MCF 10A (cell line): ENCODE measurements around the gene VCPKMT. TPM values are rescaled to one million over a fixed set of nuclear protein-coding genes. Genes with fewer than 3 reads are reported as not detected.

Experiments used
- BruUV-seq: library from RNA; stranded (reverse); fragments of 400-500 nt; replicated peaks from 2 replicates; lab custom pipeline; 2021; lab: Mats Ljungman, UMichigan
- CTCF ChIA-PET: fragments of 300-600 bp; sonication (Branson Sonifier 250); formaldehyde crosslinking; extraction: SDS; loops from one replicate; lab custom pipeline; 2021; ENCODE audit warnings: antibody characterized with exemption, inconsistent platforms; lab: Yijun Ruan, JAX
- POLR2A ChIA-PET: fragments of 300-600, 350-650 bp; sonication (Branson Sonifier 250); formaldehyde crosslinking; extraction: SDS; loops from one replicate; lab custom pipeline; 2020; ENCODE audit warnings: antibody characterized with exemption, inconsistent platforms; lab: Yijun Ruan, JAX
- DNase-seq: peaks from one replicate; pipeline ENCODE4 v3.0.0-alpha.2; 2018; ENCODE audit not compliant: unreplicated experiment
- H3K27ac Mint-ChIP-seq: one replicate; pipeline ENCODE4 v1.8.0; 2022; ENCODE audit warnings: mild to moderate bottlenecking, low read depth, mixed read lengths; ENCODE audit not compliant: unreplicated experiment
- H3K27me3 Mint-ChIP-seq: one replicate; pipeline ENCODE4 v1.8.0; 2022; ENCODE audit warnings: mixed read lengths; ENCODE audit not compliant: insufficient read depth, unreplicated experiment
- H3K36me3 Mint-ChIP-seq: one replicate; pipeline ENCODE4 v1.8.0; 2022; ENCODE audit warnings: mild to moderate bottlenecking, moderate library complexity, mixed read lengths; ENCODE audit not compliant: insufficient read depth, unreplicated experiment
- H3K4me1 Mint-ChIP-seq: one replicate; pipeline ENCODE4 v1.8.0; 2022; ENCODE audit warnings: mixed read lengths; ENCODE audit not compliant: insufficient read depth, unreplicated experiment
- H3K4me3 Mint-ChIP-seq: one replicate; pipeline ENCODE4 v1.8.0; 2022; ENCODE audit warnings: mild to moderate bottlenecking, moderate library complexity, mixed read lengths; ENCODE audit not compliant: unreplicated experiment
- H3K9me3 Mint-ChIP-seq: one replicate; pipeline ENCODE4 v1.8.0; 2022; ENCODE audit warnings: mixed read lengths; ENCODE audit not compliant: unreplicated experiment
- intact Hi-C: fragments of 100-400 bp; cut with micrococcal nuclease; formaldehyde crosslinking; loops from 2 replicates; pipeline ENCODE4 v1.14.1; 2022
- total RNA-seq: library from RNA; stranded (reverse); gene quantifications from 2 replicates; pipeline ENCODE4 v1.2.3, GENCODE V29; 2022
- TF ChIP-seq, protein P1 (sequence below): fragments of 200-600 bp; IDR thresholded peaks from one replicate; pipeline ENCODE4 v1.8.0; 2022; ENCODE audit warnings: antibody characterized with exemption, mild to moderate bottlenecking; ENCODE audit not compliant: unreplicated experiment

VCPKMT gene
- total RNA-seq, 1 experiment from 2014 or later, result 7.2 TPM

DNA sequence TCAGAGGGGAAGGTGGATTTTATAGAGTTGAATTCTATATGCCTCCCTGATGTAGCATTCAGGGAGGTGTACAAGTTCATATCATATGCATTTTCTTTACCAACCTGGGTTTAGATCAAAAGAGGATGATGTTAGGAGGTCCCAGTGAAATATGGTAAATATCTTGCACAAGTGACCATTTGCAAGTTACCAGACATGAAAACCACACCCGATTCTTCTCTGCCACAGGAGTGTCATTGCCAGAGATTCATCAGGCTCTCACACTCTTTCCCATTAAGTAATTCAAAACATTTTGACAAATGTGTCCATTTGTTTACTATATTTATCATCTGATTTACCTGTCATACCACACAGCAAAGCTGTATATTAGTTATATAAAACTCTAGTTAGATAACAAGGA is 44.0 kb downstream of the VCPKMT start:
- POLR2A ChIA-PET, result interaction anchor here (1.2 to 1.6 kb wide), 2 partner anchors 10 to 121 kb away, joined by 3 to 5 read pairs; no protein-coding TSS in a partner anchor
- intact Hi-C loops, result no loop called here
- peaks cover 6% of the 10 kb centered on the region for H3K36me3 Mint-ChIP-seq

DNA sequence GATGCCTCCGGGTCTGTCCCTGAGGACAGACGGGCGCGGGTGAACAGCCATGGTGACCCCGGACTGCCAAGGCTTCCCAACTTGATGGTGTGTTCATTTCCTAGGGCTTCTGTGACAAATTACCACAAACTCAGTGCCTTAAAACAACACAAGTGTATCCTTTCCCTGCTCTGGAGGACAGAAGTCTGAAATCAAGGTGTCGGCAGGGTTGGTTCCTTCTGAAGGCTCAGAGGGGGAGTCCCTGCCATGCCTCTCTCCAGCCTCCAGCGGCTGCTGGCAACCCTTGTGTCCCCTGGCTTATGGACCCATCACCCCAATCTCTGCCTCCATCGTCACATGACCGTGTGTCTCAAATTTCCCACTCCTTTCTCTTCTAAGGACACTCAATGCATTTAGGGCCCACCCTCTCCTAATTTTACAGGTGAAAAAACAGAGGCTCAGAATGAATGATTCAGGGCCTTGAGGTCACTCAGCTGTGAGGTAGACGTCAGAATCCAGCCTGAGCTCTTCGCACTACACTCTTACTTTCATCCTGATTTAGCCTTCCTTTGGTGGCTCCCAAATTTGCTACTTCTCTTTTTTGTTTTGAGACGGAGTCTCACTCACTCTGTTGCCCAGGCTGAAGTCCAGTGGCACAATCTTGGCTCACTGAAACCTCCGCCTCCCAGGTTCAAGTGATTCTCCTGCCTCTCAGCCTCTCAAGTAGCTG is 45.4 kb downstream of the VCPKMT start:
- ChIA-PET POLR2A (interaction anchor here (0.6 to 1.6 kb wide), 5 partner anchors 9 to 120 kb away, joined by 3 to 4 read pairs (median 3); no protein-coding TSS in a partner anchor), CTCF (no interaction called here)
- H3K9me3 Mint-ChIP-seq, result no peaks in the 10 kb centered on the region
- no peak overlapping the region for H3K27ac Mint-ChIP-seq
- TF ChIP-seq, protein P1, sequence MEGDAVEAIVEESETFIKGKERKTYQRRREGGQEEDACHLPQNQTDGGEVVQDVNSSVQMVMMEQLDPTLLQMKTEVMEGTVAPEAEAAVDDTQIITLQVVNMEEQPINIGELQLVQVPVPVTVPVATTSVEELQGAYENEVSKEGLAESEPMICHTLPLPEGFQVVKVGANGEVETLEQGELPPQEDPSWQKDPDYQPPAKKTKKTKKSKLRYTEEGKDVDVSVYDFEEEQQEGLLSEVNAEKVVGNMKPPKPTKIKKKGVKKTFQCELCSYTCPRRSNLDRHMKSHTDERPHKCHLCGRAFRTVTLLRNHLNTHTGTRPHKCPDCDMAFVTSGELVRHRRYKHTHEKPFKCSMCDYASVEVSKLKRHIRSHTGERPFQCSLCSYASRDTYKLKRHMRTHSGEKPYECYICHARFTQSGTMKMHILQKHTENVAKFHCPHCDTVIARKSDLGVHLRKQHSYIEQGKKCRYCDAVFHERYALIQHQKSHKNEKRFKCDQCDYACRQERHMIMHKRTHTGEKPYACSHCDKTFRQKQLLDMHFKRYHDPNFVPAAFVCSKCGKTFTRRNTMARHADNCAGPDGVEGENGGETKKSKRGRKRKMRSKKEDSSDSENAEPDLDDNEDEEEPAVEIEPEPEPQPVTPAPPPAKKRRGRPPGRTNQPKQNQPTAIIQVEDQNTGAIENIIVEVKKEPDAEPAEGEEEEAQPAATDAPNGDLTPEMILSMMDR, result no peak
- H3K27me3 Mint-ChIP-seq, result no peaks in the 10 kb centered on the region
- DNase-seq, result no peak
- BruUV-seq, result no TSS peak
- H3K4me3 Mint-ChIP-seq, result no peak overlapping the region
- peaks cover 13% of the 10 kb centered on the region for H3K4me1 Mint-ChIP-seq
- intact Hi-C loops, result no loop called here
- H3K36me3 Mint-ChIP-seq, result peaks cover 4% of the 10 kb centered on the region

More for the DNA sequence above, 44.0 kb downstream of the VCPKMT start:
- H3K27ac Mint-ChIP-seq, result no peak overlapping the region
- DNase-seq, result no peak
- no peak overlapping the region for H3K4me3 Mint-ChIP-seq
- CTCF ChIA-PET, result interaction anchor here (1.3 kb wide), 1 partner anchor 10 kb away, joined by 3 read pairs; no protein-coding TSS in a partner anchor
- no TSS peak for BruUV-seq
- no peaks in the 10 kb centered on the region for H3K9me3 Mint-ChIP-seq
- TF ChIP-seq, protein P1, result no peak
- H3K27me3 Mint-ChIP-seq, result no peaks in the 10 kb centered on the region
- H3K4me1 Mint-ChIP-seq, result peaks cover 9% of the 10 kb centered on the region

GRCh38 chr14:50070230-50070629 is 46.1 kb downstream of the VCPKMT start:
- DNase-seq, result no peak
- intact Hi-C loops, result no loop called here
- Mint-ChIP-seq H3K27ac (no peak overlapping the region), H3K9me3 (no peaks in the 10 kb centered on the region), H3K36me3 (peaks cover 7% of the 10 kb centered on the region), H3K27me3 (no peaks in the 10 kb centered on the region), H3K4me3 (no peak overlapping the region), H3K4me1 (peaks cover 20% of the 10 kb centered on the region)
- CTCF ChIA-PET, result interaction anchor here (0.7 to 1.0 kb wide), 2 partner anchors 28 to 63 kb away, joined by 3 read pairs; no protein-coding TSS in a partner anchor
- POLR2A ChIA-PET, result interaction anchor here (1.1 to 1.7 kb wide), 4 partner anchors 8 to 29 kb away, joined by 3 to 4 read pairs (median 4); no protein-coding TSS in a partner anchor
- no TSS peak for BruUV-seq
- TF ChIP-seq, protein P1, result no peak

DNA sequence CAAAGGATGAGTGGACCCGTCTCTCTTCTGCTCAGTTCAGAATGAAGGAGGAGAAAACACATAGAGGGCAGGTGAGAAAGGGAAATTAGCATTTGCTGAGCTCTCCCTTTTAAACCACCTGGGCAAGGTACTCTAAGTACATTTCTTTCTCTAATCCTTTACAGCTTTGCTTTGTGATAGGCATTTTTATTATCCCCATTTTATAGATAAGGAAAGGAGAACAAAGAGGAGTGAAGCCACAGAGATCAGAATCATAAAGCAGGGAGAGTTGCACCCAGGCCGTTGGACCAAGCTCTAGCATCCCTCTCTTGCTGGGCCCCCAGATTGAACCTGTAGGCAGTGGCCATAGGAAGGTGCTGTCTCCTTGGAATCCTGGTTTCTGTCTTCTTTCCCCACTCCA is 47.0 kb downstream of the VCPKMT start:
- intact Hi-C loops, result no loop called here
- peaks cover 26% of the 10 kb centered on the region for H3K4me1 Mint-ChIP-seq
- CTCF ChIA-PET, result interaction anchor here (1.0 kb wide), 2 partner anchors 12 to 62 kb away, joined by 3 to 4 read pairs; no protein-coding TSS in a partner anchor

More for the DNA sequence above, 47.0 kb downstream of the VCPKMT start:
- TF ChIP-seq, protein P1, result no peak
- no peak for DNase-seq
- POLR2A ChIA-PET, result interaction anchor here (0.6 to 1.7 kb wide), 3 partner anchors 12 to 139 kb away, joined by 3 to 4 read pairs (median 3); no protein-coding TSS in a partner anchor
- no peaks in the 10 kb centered on the region for H3K9me3 Mint-ChIP-seq
- peaks cover 7% of the 10 kb centered on the region for H3K36me3 Mint-ChIP-seq
- H3K27me3 Mint-ChIP-seq, result no peaks in the 10 kb centered on the region
- H3K27ac Mint-ChIP-seq, result no peak overlapping the region
- no TSS peak for BruUV-seq
- no peak overlapping the region for H3K4me3 Mint-ChIP-seq
